Effector memory CD8-positive, alpha-beta T cell (primary cell): Measurements from ENCODE around the gene BHLHA15.

ENCODE experiments used
- ATAC-seq: fragments of 150-1000 bp; cut with Tn5 transposase; replicated peaks from 2 replicates; pipeline ENCODE4 v1.10.0; 2021; ENCODE audit warnings: mild to moderate bottlenecking, moderate library complexity
- DNase-seq, 3 experiments: peaks; one replicate each; pipeline ENCODE4 v3.0.0; 2021
- H3K27ac Mint-ChIP-seq, 2 donors: one replicate each; pipeline ENCODE4 v1.8.0; 2022; ENCODE audit warnings: mild to moderate bottlenecking in 2 of 2, mixed read lengths in 2 of 2, moderate library complexity in 2 of 2
- H3K27me3 Mint-ChIP-seq, 2 donors: one replicate each; pipeline ENCODE4 v1.8.0; 2022; ENCODE audit warnings: mixed read lengths in 2 of 2
- H3K36me3 Mint-ChIP-seq: one replicate; pipeline ENCODE4 v1.8.0; 2022; ENCODE audit warnings: mild to moderate bottlenecking, moderate library complexity, mixed read lengths; ENCODE audit not compliant: insufficient read depth
- H3K4me1 Mint-ChIP-seq, 2 donors: one replicate each; pipeline ENCODE4 v1.8.0; 2022; ENCODE audit warnings: low read depth in 2 of 2, mixed read lengths in 2 of 2
- H3K4me3 Mint-ChIP-seq, 2 donors: one replicate each; pipeline ENCODE4 v1.8.0; 2022; ENCODE audit warnings: mild to moderate bottlenecking in 2 of 2, mixed read lengths in 2 of 2, moderate library complexity in 2 of 2
- H3K9me3 Mint-ChIP-seq, 2 donors: one replicate each; pipeline ENCODE4 v1.8.0; 2022; ENCODE audit warnings: mixed read lengths in 2 of 2

BHLHA15 gene

DNA sequence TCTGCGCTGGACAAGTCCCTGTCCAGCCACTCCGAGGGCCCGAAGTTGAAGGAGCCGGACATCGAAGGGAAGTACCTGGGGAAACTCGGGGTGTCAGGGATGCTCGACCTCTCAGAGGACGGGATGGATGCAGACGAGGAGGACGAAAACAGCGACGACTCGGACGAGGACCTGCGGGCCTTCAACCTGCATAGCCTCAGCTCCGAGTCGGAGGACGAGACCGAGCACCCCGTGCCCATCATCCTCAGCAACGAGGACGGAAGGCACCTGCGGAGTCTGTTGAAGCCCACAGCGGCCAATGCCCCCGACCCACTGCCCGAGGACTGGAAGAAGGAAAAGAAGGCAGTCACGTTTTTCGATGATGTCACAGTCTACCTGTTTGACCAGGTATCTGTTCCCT is 17.1 kb upstream of the BHLHA15 start:
- Mint-ChIP-seq H3K27ac (no peak overlapping the region), H3K4me1 (peaks cover 4 to 6% of the 10 kb centered on the region in 2 donors), H3K9me3 (no peaks in the 10 kb centered on the region), H3K4me3 (no peak overlapping the region), H3K27me3 (no peaks in the 10 kb centered on the region), H3K36me3 (peaks cover 44% of the 10 kb centered on the region)
- DNase-seq (no peak), ATAC-seq (no peak)

DNA sequence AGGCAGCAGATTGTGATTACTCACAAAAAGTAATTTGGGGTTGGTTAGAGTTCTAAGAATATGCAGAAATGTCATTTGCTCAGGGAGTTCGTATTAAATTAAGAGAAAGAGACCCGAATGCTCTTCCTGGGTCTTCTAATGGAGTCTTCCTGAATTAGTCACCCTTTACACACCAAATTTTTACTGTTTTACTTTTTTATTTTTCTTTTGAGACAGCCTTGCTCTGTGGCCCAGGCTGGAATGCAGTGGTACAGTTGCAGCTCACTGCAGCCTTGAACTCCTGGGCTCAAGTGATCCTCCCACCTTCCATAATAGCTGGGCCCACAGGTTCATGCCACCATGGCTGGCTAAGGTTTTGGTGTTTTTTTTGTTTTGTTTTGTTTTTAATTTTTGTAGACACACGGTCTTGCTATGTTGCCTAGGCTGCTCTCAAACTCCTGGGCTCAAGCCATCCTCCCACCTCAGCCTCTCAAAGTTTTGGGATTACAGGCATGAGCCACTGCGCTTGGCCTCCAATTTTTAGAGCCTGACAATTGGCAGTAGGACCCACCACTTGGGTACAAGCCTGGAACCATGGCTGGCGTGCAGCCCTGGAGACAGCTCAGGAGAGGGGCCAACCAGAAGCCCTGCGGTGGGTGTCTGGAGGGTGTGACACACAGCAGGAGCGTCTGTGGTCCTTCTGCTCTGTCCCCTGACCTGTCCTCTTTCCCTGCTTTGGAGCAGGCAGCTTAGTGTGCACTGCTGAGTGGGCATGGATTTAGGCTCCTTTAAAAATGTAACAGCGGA is 16.4 kb upstream of the BHLHA15 start:
- Mint-ChIP-seq H3K27ac (no peak overlapping the region), H3K27me3 (no peaks in the 10 kb centered on the region), H3K4me3 (no peak overlapping the region), H3K36me3 (peaks cover 41% of the 10 kb centered on the region), H3K9me3 (no peaks in the 10 kb centered on the region), H3K4me1 (peaks cover under 1 to 3% of the 10 kb centered on the region in 2 donors)
- no peak for DNase-seq
- no peak for ATAC-seq

DNA sequence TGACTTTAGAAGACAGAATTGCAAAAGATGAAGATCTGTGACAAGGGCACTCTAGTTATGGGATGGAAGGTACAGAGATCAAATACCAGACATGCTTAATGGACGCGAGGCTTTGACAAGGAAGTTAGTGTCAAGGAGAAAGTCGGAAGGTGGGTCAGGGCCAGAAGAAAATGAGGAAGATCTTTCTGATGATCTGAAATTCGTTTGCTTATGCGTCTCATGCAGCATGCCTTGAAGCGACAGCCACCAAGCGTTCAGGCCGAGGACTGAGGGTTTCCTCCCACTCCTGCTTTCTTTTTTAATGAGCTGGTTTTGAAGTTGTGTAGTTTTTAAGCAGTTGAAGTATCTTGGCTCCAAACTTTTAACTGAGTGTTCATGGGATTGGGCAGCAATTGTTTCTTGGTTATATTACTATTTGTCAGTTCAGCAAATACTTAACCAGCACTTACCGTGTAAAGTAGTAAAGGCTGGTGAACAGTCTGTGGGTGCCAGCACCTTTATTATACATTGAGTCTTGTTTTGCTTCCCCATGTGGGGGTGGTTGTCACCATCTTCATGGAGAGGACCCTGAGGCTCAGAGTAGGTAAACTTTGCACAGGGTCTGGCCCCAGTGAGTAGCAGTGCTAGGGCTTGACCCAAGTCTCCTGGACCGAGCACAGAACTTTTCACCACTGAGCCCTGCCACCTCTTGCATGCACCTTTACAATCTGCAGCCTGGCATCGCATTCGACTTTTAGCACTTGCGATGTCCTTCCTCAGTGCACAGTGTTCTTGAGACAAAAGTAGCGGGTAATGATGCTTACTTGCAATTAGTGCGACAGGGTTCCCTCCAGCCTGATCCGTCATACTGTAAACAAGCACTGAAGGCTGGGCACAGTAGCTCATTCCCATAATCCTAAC is 14.3 kb upstream of the BHLHA15 start:
- H3K4me1 Mint-ChIP-seq: peaks cover 12 to 14% of the 10 kb centered on the region in 2 donors
- no peaks in the 10 kb centered on the region for H3K27me3 Mint-ChIP-seq
- peaks cover 23% of the 10 kb centered on the region for H3K36me3 Mint-ChIP-seq
- H3K4me3 Mint-ChIP-seq: no peak overlapping the region
- no peak for ATAC-seq
- H3K27ac Mint-ChIP-seq: peak overlapping the region in 1 of 2 donors; percentile 59
- DNase-seq: no peak
- no peaks in the 10 kb centered on the region for H3K9me3 Mint-ChIP-seq

DNA sequence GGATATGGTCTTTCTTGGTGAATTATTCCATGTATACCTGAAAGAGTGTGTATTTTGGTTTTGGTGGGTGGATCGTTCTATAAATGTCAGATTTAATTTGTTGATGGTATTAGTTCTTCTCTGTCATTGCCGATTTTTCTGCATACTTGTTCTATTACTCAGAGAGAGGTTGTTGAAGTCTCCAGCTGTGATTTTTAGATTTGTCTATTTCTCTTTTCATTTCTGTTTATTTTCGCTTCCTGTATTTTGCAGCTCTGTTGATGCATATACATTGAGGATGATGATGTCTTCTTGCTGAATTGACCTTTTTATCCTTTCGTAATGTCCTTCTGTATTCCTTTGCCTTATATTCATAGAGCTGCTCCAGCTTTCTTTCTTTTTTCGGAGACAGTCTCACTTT is 12.1 kb upstream of the BHLHA15 start:
- Mint-ChIP-seq H3K36me3 (peaks cover 19% of the 10 kb centered on the region), H3K4me3 (no peak overlapping the region), H3K4me1 (peaks cover 23 to 25% of the 10 kb centered on the region in 2 donors), H3K27ac (no peak overlapping the region), H3K9me3 (no peaks in the 10 kb centered on the region), H3K27me3 (no peaks in the 10 kb centered on the region)
- ATAC-seq (no peak), DNase-seq (no peak)

DNA sequence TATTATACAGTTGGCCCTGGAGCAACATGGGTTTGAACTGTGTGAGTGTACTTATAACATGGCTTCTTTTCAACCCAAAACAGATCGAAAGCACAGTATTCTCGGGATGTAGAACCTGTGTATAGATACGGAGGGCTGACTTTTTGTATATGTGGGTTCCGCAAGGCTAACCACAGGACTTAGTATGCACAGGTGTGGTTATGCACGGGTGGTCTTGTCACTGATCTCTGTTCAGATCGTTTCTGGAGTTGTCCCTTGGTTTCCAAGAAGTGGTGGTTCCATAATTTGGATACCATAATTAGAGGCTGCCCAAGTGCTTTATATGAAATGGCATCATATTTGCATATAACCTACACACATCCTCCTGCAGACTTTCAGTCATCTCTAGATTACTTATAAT is 10.9 kb upstream of the BHLHA15 start:
- no peak for ATAC-seq

DNA sequence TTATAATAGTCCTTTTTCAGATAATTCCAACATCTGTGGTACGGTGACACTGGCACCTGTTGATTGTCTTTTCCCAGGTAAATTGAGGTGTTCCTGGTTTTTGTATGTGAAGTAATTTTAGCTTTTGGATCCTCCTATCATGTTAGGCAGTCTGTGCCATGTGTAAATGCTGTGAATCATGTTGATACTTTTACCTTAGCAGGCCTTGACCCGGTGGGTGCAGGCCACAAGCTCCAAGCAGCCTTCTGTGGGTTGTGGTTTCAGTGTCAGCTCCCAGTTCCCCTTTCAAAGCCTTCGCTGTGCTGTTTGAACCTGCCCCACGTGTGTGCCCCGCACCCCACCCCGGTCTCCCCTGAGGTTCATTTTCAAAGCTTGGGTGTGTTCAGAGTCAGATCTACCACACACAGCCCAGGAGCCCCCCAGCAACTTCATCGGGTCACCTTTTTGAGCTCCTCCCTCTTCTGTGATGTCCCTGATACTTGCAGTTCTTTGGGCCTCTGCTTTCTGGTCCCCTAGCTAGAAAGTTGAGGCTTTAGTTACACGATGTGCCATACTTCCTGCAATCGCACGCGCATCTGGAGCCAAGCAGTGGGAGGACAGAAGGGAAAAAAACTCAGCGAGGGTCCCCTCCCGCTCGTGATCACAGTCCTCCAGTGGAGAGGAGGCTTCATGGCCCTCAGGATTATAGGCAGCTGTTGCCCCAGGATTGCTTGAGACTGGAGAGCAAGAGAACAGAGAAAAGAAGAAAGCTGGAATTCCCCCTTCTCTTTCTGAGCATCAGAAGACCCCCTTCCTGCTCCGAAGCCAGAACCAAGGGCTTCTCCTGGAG is 8.7 kb upstream of the BHLHA15 start:
- Mint-ChIP-seq H3K36me3 (peaks cover 21% of the 10 kb centered on the region), H3K4me1 (peaks cover 23 to 25% of the 10 kb centered on the region in 2 donors), H3K27ac (peak overlapping the region; percentile 61 to 75), H3K9me3 (no peaks in the 10 kb centered on the region), H3K4me3 (peak overlapping the region; percentile 60 to 76), H3K27me3 (no peaks in the 10 kb centered on the region)
- ATAC-seq: peak; percentile 95
- DNase-seq: peak; percentile 42 to 47 (median 43)

More for the DNA sequence above, 10.9 kb upstream of the BHLHA15 start:
- DNase-seq: no peak
- no peaks in the 10 kb centered on the region for H3K9me3 Mint-ChIP-seq
- H3K36me3 Mint-ChIP-seq: peaks cover 18% of the 10 kb centered on the region
- H3K4me3 Mint-ChIP-seq: no peak overlapping the region
- H3K27ac Mint-ChIP-seq: peak overlapping the region in 1 of 2 donors; percentile 30
- no peaks in the 10 kb centered on the region for H3K27me3 Mint-ChIP-seq
- H3K4me1 Mint-ChIP-seq: peaks cover 23 to 25% of the 10 kb centered on the region in 2 donors

DNA sequence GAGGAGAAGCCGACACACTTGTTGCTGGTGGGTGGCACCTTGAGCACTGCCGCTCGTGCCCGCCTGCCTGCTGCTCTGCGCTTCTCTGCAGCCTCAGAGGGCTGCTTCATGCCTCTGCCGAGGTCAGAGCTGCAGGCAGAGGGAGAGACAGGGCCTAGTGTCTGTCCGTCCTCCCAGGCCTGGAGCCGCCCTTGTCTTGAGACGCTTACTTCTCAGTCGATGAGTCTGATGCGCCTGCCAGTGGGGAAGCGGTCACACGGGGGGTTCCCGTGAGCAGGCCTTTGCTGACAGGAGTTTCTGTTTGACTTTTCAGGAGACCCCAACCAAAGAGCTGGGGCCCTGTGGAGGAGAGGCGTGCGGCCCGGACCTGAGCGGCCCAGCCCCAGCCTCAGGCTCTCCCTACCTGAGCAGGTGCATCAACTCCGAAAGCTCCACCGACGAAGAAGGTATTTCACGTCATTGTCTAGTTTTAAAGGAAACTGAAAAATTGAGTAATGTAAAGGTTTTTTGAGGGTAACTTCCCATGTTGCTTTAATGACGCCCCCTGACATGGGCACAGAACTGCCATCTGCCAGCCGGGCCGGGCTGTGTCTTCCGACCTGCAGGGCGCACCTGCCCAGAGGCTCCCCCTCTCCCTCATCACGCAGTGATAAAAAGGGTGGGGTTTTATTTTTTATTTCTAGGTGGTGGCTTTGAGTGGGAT is 7.8 kb upstream of the BHLHA15 start:
- H3K9me3 Mint-ChIP-seq: no peaks in the 10 kb centered on the region

DNA sequence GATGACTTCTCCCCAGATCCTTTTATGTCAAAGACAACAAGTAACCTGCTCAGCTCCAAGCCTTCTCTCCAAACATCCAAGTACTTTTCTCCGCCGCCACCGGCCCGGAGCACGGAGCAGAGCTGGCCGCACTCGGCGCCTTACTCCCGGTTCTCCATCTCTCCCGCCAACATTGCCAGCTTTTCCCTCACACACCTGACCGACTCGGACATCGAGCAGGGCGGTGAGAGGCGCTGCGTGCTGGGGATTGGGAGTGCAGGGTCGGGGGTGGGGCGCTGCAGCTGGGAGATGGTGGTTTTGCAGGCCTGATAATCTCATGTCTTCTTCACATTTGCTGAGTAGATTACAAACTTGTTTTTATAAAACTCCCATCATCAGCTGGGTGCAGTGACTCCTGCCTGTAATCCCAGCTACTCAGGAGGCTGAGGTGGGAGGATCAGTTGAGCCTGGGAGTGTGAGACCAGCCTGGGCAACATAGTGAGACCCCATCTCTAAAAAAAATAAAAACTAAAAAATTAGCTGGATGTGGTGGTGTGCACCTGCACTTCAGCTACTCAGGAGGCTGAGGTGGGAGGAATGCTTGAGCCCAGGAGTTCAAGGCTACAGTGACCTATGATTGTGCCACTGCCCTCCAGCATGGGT is 7.2 kb upstream of the BHLHA15 start:
- Mint-ChIP-seq H3K4me3 (no peak overlapping the region), H3K36me3 (peaks cover 21% of the 10 kb centered on the region), H3K27me3 (no peaks in the 10 kb centered on the region), H3K27ac (no peak overlapping the region), H3K9me3 (no peaks in the 10 kb centered on the region), H3K4me1 (peaks cover 23 to 25% of the 10 kb centered on the region in 2 donors)
- DNase-seq (no peak), ATAC-seq (no peak)

More for the DNA sequence above, 7.8 kb upstream of the BHLHA15 start:
- no peak for DNase-seq
- Mint-ChIP-seq H3K4me1 (peaks cover 23 to 25% of the 10 kb centered on the region in 2 donors), H3K27ac (no peak overlapping the region), H3K4me3 (peak overlapping the region; percentile 25 to 76), H3K36me3 (peaks cover 21% of the 10 kb centered on the region), H3K27me3 (no peaks in the 10 kb centered on the region)
- ATAC-seq: no peak

DNA sequence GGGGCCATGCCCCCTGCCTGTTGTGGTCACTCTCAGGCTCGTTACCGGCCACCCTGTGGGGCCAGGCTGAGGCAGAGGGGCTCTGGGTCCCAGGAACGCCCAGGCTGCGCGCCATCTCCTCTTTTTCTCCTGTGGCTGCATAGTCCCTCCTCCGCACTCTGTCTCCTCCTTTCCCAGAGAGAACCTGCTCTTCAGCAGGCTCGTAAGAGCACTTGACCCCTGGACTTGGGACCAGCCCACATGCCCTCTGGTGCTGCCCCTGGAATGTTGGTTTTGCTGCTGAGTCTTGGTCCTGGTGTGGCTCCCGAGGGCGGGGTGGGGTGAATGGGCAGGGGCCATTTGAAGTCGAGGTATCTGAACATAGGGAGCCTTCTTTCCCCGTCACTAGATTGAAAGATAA is 6.6 kb upstream of the BHLHA15 start:
- DNase-seq (no peak), ATAC-seq (no peak)
- H3K4me1 Mint-ChIP-seq: peaks cover 22 to 23% of the 10 kb centered on the region in 2 donors
- H3K27ac Mint-ChIP-seq: no peak overlapping the region
- H3K4me3 Mint-ChIP-seq: peak overlapping the region in 1 of 2 donors; percentile 38
- H3K27me3 Mint-ChIP-seq: no peaks in the 10 kb centered on the region
- H3K9me3 Mint-ChIP-seq: no peaks in the 10 kb centered on the region
- peaks cover 21% of the 10 kb centered on the region for H3K36me3 Mint-ChIP-seq

DNA sequence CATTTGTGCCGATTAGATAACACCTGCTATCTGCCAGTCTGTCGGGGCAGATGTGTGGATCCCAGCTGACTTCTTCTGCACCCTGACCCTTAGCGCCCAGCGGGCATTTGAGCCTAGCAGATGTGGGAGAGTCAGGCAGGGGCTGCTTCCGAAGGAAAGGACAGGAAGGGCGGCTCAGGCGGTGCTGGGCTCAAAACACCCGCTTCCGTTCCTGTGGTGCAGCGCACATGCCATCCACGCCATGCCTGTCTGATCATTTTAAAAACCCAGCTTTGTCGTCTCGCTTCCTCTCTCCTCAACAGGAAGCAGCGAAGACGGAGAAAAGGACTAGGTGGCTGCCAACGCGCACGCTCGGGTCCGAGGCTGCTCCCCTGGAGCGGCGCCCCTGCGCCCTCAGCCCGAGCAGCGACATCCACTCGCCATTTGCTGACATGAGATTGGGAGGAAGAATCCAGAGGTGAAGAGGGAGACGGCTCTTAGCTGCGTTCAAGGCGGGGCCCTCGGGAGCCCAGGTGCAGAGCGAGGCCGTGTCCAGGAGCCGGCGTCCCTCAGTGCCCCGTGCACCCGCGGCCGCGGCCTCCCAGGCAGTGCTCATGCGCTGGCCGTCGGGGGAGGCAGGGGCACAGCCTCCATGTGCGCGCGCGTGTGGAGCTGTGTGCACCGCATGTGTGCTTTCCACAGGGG is 5.9 kb upstream of the BHLHA15 start:
- Mint-ChIP-seq H3K27ac (no peak overlapping the region), H3K36me3 (peaks cover 24% of the 10 kb centered on the region)

DNA sequence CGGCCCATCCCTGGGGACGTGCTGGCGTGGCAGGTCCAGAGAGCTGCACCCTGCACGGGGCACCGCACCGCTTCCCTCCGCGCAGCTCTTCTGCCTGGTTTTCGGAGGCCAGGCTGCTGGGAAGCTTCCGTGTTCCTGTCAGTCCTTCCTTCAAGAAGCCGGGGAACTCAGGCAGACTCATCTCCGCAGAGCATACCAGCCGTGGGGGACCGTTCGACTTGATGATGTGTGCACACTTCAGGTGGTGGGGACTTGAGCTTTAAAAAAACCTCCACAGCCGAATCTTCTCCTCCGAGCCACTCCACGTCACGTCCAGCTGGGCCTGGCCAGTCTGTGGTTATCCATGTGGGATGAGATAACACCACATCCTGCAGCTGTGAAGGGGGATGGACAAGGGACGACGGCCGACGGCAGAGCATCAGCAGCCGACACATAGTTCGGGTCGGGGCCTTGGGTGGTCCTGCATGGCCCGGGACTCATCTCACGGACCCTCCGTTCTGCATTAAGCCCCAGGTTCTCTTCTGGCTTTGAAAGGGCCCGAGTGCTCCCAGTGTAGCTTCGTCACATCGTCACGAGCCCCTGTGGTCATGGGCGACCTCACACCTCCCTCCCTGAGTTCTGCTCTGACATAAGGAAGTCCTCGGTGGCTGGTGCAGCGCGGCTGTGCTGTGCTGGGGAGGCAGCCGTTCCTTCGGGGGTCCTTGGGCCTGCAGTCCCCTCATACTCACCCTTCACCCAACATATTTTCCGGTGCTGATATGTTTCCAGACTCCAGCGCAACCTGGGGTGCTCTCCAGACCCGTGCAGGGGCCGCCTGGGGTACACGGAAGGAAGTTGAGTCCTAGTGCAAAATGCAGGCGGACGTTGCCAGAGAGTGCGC is 4.5 kb upstream of the BHLHA15 start:
- H3K4me1 Mint-ChIP-seq: peaks cover 13% of the 10 kb centered on the region in 2 donors
- no peak overlapping the region for H3K27ac Mint-ChIP-seq
- H3K9me3 Mint-ChIP-seq: no peaks in the 10 kb centered on the region
- H3K4me3 Mint-ChIP-seq: no peak overlapping the region
- ATAC-seq: no peak
- DNase-seq: no peak
- no peaks in the 10 kb centered on the region for H3K27me3 Mint-ChIP-seq
- H3K36me3 Mint-ChIP-seq: peaks cover 24% of the 10 kb centered on the region

More for the DNA sequence above, 5.9 kb upstream of the BHLHA15 start:
- DNase-seq (no peak), ATAC-seq (no peak)
- Mint-ChIP-seq H3K9me3 (no peaks in the 10 kb centered on the region), H3K4me3 (no peak overlapping the region), H3K4me1 (peaks cover 18 to 19% of the 10 kb centered on the region in 2 donors), H3K27me3 (no peaks in the 10 kb centered on the region)
